GM12875 (cell line): ENCODE measurements around the gene MMUT.
"Not testable (repeated sequence)": the region's sequence is repeated elsewhere in the genome, so short reads cannot be mapped to it uniquely, and the experiment has no call there.

Experiments
- H3K4me3 ChIP-seq: one replicate; pipeline ENCODE4 v1.5.1; 2011; ENCODE audit warnings: low read depth, low read length, control low read depth
- TF ChIP-seq, protein P1 (sequence below): IDR thresholded peaks from 2 replicates; pipeline ENCODE4 v1.5.1; 2011; ENCODE audit warnings: low read depth, mild to moderate bottlenecking, control low read depth, inconsistent platforms, low read length, moderate library complexity, borderline replicate concordance; ENCODE audit not compliant: insufficient read depth

MMUT gene

DNA sequence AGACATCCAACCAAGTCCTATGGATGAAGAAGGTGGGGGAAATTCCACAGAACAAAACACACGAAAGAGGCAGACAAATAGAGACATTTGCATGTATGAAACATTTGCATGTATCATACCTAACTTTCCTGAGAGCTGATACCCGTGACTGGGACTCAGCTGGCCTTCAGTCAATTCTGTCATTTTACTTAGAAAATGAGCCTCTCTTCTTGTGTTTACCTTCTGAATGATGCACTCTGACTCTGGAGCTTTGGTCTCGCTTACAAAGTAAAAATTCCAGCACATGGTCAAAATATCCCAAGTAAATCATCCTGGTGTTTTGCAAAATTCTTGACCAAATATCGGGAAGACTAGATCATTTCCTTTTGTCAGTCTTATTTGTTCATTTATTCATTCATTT is 46.9 kb downstream of the MMUT start:
- TF ChIP-seq, protein P1, sequence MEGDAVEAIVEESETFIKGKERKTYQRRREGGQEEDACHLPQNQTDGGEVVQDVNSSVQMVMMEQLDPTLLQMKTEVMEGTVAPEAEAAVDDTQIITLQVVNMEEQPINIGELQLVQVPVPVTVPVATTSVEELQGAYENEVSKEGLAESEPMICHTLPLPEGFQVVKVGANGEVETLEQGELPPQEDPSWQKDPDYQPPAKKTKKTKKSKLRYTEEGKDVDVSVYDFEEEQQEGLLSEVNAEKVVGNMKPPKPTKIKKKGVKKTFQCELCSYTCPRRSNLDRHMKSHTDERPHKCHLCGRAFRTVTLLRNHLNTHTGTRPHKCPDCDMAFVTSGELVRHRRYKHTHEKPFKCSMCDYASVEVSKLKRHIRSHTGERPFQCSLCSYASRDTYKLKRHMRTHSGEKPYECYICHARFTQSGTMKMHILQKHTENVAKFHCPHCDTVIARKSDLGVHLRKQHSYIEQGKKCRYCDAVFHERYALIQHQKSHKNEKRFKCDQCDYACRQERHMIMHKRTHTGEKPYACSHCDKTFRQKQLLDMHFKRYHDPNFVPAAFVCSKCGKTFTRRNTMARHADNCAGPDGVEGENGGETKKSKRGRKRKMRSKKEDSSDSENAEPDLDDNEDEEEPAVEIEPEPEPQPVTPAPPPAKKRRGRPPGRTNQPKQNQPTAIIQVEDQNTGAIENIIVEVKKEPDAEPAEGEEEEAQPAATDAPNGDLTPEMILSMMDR = no peak
- H3K4me3 ChIP-seq = no peak overlapping the region

- H3K4me3 ChIP-seq = no peak overlapping the region
- TF ChIP-seq, protein P1 = no peak
Measured at GRCh38 chr6:49415358-49415757, 47.7 kb downstream of the MMUT start.

GRCh38 chr6:49410564-49410963 is 52.5 kb downstream of the MMUT start:
- TF ChIP-seq, protein P1 = no peak
- H3K4me3 ChIP-seq = no peak overlapping the region

- no peak overlapping the region for H3K4me3 ChIP-seq
- TF ChIP-seq, protein P1 = peak; percentile 72
Measured at GRCh38 chr6:49409951-49410542, 53.0 kb downstream of the MMUT start.

DNA sequence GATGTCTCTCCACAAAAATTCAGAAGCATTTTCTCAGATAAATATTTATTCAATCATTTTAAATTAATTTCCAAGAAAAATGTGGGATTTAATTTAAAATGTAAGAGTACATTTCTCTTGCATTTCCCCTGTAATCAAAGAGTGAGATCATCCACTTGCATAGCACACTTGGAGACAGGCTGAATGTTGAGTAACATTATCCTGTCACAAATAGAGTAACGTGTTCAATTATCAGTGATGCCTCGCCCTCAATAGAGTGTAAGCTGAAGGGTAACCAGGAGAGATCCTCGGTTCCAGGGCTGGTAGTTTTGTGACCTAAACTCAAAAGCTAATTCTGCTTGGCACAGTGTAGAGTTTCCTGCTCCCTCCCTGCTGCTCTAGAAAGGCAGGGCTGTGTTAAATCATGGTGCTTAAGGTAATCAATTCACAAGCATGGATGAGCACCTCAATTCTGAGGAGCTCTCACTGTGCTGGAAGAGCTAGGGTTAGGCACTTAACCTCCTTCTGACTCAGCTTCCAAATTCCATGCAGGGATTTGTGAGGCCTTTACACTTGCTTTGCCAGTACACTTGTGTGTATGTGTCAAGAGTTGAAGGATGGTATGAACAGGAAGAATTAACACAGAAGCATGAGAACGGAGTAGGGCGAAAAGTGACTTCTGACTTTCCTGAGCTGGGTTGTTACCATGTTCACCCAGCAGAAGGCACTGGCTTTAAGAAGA is 56.6 kb downstream of the MMUT start:
- TF ChIP-seq, protein P1 = no peak
- H3K4me3 ChIP-seq = no peak overlapping the region

DNA sequence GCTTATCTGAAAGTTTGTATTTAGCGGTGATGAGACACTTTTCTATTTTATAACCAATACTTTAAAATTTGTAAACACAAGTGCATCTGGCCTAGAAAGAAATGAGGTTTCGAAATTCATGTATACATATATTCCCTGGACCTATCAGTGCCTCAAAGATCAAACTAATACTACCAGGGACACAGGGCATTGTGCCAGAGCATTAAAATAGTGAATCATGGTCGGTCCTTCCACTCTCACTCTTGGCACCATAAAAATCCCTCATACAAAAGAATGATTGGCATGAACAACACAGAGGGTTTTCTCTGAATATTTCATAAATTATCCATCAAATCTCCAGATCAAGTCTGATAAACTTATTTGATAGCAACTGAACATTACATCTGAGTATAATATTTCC is 62.0 kb downstream of the MMUT start:
- H3K4me3 ChIP-seq = no peak overlapping the region
- TF ChIP-seq, protein P1 = no peak

DNA sequence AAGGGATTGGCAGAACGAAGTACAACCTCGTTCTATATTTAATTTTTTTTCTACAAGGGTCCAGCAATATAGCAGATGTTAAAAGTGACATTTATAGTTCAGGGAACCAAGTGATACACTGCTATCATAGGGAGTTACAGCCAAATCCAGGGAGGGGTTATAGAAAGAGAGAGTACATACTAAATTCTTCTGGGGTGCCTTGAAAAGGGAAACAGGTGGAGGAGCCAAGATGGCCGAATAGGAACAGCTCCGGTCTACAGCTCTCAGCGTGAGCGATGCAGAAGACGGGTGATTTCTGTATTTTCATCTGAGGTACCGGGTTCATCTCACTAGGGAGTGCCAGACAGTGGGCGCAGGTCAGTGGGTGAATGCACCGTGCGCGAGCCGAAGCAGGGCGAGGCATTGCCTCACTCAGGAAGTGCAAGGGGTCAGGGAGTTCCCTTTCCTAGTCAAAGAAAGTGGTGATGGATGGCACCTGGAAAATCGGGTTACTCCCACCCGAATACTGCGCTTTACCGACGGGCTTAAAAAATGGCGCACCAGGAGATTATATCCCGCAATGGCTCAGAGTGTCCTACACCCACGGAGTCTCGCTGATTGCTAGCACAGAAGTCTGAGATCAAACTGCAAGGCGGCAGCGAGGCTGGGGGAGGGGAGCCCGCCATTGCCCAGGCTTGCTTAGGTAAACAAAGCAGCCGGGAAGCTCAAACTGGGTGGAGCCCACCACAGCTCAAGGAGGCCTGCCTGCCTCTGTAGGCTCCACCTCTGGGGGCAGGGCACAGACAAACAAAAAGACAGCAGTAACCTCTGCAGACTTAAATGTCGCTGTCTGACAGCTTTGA is 76.2 kb downstream of the MMUT start:
- H3K4me3 ChIP-seq = not testable (repeated sequence)
